Measurements from ENCODE around the gene MAGI1. TPM values are rescaled to one million over a fixed set of nuclear protein-coding genes. Genes with fewer than 3 reads are reported as not detected.

MAGI1 gene
- total RNA-seq, 2 donors from 2014 or later: 38.6 to 45.1 TPM

- peaks cover 16% of the 10 kb centered on the region for H3K4me1 ChIP-seq (ENCODE audit: control insufficient read depth, insufficient read depth, low read length)
- no peaks in the 10 kb centered on the region for H3K27me3 Mint-ChIP-seq (ENCODE audit: insufficient read depth)
- no peak for DNase-seq
- no peaks in the 10 kb centered on the region for H3K27me3 ChIP-seq (ENCODE audit: control insufficient read depth, insufficient read depth, low read length, poor library complexity, severe bottlenecking)
- H3K4me1 Mint-ChIP-seq: peaks cover 42% of the 10 kb centered on the region
- H3K9me3 Mint-ChIP-seq: no peaks in the 10 kb centered on the region
- H3K4me3 ChIP-seq (ENCODE audit: low read length): no peak overlapping the region
- no peaks in the 10 kb centered on the region for H3K36me3 ChIP-seq (ENCODE audit: control insufficient read depth, insufficient read depth, low read length)
- peaks cover under 1% of the 10 kb centered on the region for H3K9me3 ChIP-seq (ENCODE audit: control insufficient read depth, low read length)
- H3K36me3 Mint-ChIP-seq (ENCODE audit: low read depth): no peaks in the 10 kb centered on the region
- 86% methylated on average over 1 of the region's 1 CpG; no CpG with 5 or more reads in 1 of the 2 experiments for WGBS, 2 experiments (ENCODE audit: insufficient coverage in 1 of 2, insufficient read length in 1 of 2)
- no peak for TF ChIP-seq CTCF (conservative IDR thresholded peaks at IDR 0.05)
- no peak overlapping the region for H3K27ac ChIP-seq (ENCODE audit: low read depth, low read length)
- peak overlapping the region; percentile 13 for H3K9ac ChIP-seq (ENCODE audit: extremely low read depth, low read length, poor library complexity, severe bottlenecking)
- peak overlapping the region; percentile 10 for H3K4me3 Mint-ChIP-seq
- peak overlapping the region; percentile 80 for H3K27ac Mint-ChIP-seq
These were observed 111.1 kb downstream of the MAGI1 start for GRCh38 chr3:65927576-65927975.

- Histone ChIP-seq H3K9ac (ENCODE audit: extremely low read depth, low read length, poor library complexity, severe bottlenecking) (no peak overlapping the region), H3K27me3 (ENCODE audit: control insufficient read depth, insufficient read depth, low read length, poor library complexity, severe bottlenecking) (no peaks in the 10 kb centered on the region), H3K4me3 (ENCODE audit: low read length) (no peak overlapping the region), H3K9me3 (ENCODE audit: control insufficient read depth, low read length) (no peaks in the 10 kb centered on the region), H3K27ac (ENCODE audit: low read depth, low read length) (no peak overlapping the region), H3K4me1 (ENCODE audit: control insufficient read depth, insufficient read depth, low read length) (peaks cover 16% of the 10 kb centered on the region), H3K36me3 (ENCODE audit: control insufficient read depth, insufficient read depth, low read length) (no peaks in the 10 kb centered on the region)
- Mint-ChIP-seq H3K4me1 (peaks cover 39% of the 10 kb centered on the region), H3K27ac (no peak overlapping the region), H3K4me3 (no peak overlapping the region), H3K9me3 (no peaks in the 10 kb centered on the region), H3K27me3 (ENCODE audit: insufficient read depth) (no peaks in the 10 kb centered on the region), H3K36me3 (ENCODE audit: low read depth) (no peaks in the 10 kb centered on the region)
- DNase-seq: no peak
- WGBS, 2 experiments (ENCODE audit: insufficient coverage in 1 of 2, insufficient read length in 1 of 2): 90 to 94% methylated on average over 2 to 3 of the region's 3 CpGs
- TF ChIP-seq CTCF (conservative IDR thresholded peaks at IDR 0.05): no peak
These were observed 113.3 kb downstream of the MAGI1 start for GRCh38 chr3:65925254-65925954.

- Histone ChIP-seq H3K27ac (ENCODE audit: low read depth, low read length) (no peak overlapping the region), H3K36me3 (ENCODE audit: control insufficient read depth, insufficient read depth, low read length) (no peaks in the 10 kb centered on the region), H3K4me1 (ENCODE audit: control insufficient read depth, insufficient read depth, low read length) (peaks cover 16% of the 10 kb centered on the region), H3K9ac (ENCODE audit: extremely low read depth, low read length, poor library complexity, severe bottlenecking) (no peak overlapping the region), H3K9me3 (ENCODE audit: control insufficient read depth, low read length) (no peaks in the 10 kb centered on the region), H3K4me3 (ENCODE audit: low read length) (no peak overlapping the region), H3K27me3 (ENCODE audit: control insufficient read depth, insufficient read depth, low read length, poor library complexity, severe bottlenecking) (no peaks in the 10 kb centered on the region)
- TF ChIP-seq CTCF (conservative IDR thresholded peaks at IDR 0.05): no peak
- peaks cover 39% of the 10 kb centered on the region for H3K4me1 Mint-ChIP-seq
- no peaks in the 10 kb centered on the region for H3K27me3 Mint-ChIP-seq (ENCODE audit: insufficient read depth)
- 61 to 79% methylated on average over 4 of the region's 4 CpGs for WGBS, 2 experiments (ENCODE audit: insufficient coverage in 1 of 2, insufficient read length in 1 of 2)
- DNase-seq: no peak
- no peaks in the 10 kb centered on the region for H3K36me3 Mint-ChIP-seq (ENCODE audit: low read depth)
- no peak overlapping the region for H3K27ac Mint-ChIP-seq
- H3K4me3 Mint-ChIP-seq: no peak overlapping the region
- no peaks in the 10 kb centered on the region for H3K9me3 Mint-ChIP-seq
These were observed 114.0 kb downstream of the MAGI1 start for GRCh38 chr3:65924762-65925161.
